Measurements from ENCODE around the gene TTC9C. TPM values are rescaled to one million over a fixed set of nuclear protein-coding genes. Genes with fewer than 3 reads are reported as not detected.

Gene TTC9C
- total RNA-seq, 1 experiment from 2014 or later, result 37.4 TPM

- Histone ChIP-seq H3K9me2 (replicated peaks; ENCODE audit: low read length) (no peaks in the 10 kb centered on the region), H3K27ac (ENCODE audit: low read length) (no peak overlapping the region), H3F3A (ENCODE audit: low read length, unreplicated experiment) (no peaks in the 10 kb centered on the region), H3K36me3 (ENCODE audit: low read depth, low read length) (peaks cover 6% of the 10 kb centered on the region; the same call in 1 of the 2 replicates), H2AFZ (ENCODE audit: low read length) (no peak overlapping the region), H3K9me3 (ENCODE audit: low read length) (no peaks in the 10 kb centered on the region), H4K20me1 (ENCODE audit: low read length) (no peaks in the 10 kb centered on the region), H3K4me2 (ENCODE audit: low read length) (no peak overlapping the region), H3K79me2 (ENCODE audit: low read length) (peaks cover 10% of the 10 kb centered on the region; the same call in 1 of the 2 replicates), H3K9ac (ENCODE audit: low read length) (no peak overlapping the region), H3K4me1 (ENCODE audit: insufficient read depth, low read length) (peaks cover 16% of the 10 kb centered on the region), H3K27me3 (ENCODE audit: low read length) (no peaks in the 10 kb centered on the region), H3K4me3 (ENCODE audit: low read length) (no peak overlapping the region)
- DNase-seq (no peak), ATAC-seq (no peak)
- ChIA-PET POLR2A (ENCODE audit: unreplicated experiment) (no interaction called here), CTCF (no interaction called here)
- TF ChIP-seq EZH2 (IDR thresholded peaks at IDR 0.05; ENCODE audit: low read length, unreplicated experiment), result no peak
- TF ChIP-seq CTCF (conservative IDR thresholded peaks at IDR 0.05; ENCODE audit: low read depth, low read length), result no peak
- TF ChIP-seq EZH2phosphoT487 (IDR thresholded peaks at IDR 0.05; ENCODE audit: borderline replicate concordance, low read length), result no peak
- no TSS peak for BruUV-seq (replicated peaks)
- intact Hi-C loops (cut with micrococcal nuclease), result no loop called here
These were observed 24.0 kb downstream of the TTC9C start for GRCh38 chr11:62752177-62752785.

- TF ChIP-seq EZH2 (IDR thresholded peaks at IDR 0.05; ENCODE audit: low read length, unreplicated experiment), result no peak
- no peak for TF ChIP-seq CTCF (conservative IDR thresholded peaks at IDR 0.05; ENCODE audit: low read depth, low read length)
- no peak for TF ChIP-seq EZH2phosphoT487 (IDR thresholded peaks at IDR 0.05; ENCODE audit: borderline replicate concordance, low read length)
- H2AFZ ChIP-seq (ENCODE audit: low read length), result peak overlapping the region; percentile 94
- H3K9me3 ChIP-seq (ENCODE audit: low read length), result no peaks in the 10 kb centered on the region
- TSS peak; percentile 89 for BruUV-seq (replicated peaks)
- ChIA-PET POLR2A (ENCODE audit: unreplicated experiment) (interaction anchor here (0.6 to 1.5 kb wide), 14 partner anchors 8 to 179 kb away, joined by 3 to 21 read pairs (median 6); partner anchors contain the start of genes BSCL2, C11orf98, CSKMT and EEF1G), CTCF (interaction anchor here (1.0 to 1.3 kb wide), 3 partner anchors 33 to 72 kb away, joined by 3 to 13 read pairs (median 4); partner anchors contain the start of gene TMEM179B)
- no peaks in the 10 kb centered on the region for H3F3A ChIP-seq (ENCODE audit: low read length, unreplicated experiment)
- H4K20me1 ChIP-seq (ENCODE audit: low read length), result no peaks in the 10 kb centered on the region
- H3K4me1 ChIP-seq (ENCODE audit: insufficient read depth, low read length), result peaks cover 16% of the 10 kb centered on the region
- DNase-seq, result no peak
- H3K79me2 ChIP-seq (ENCODE audit: low read length), result peaks cover 10% of the 10 kb centered on the region; the same call in 1 of the 2 replicates
- ATAC-seq, result no peak
- H3K27ac ChIP-seq (ENCODE audit: low read length), result no peak overlapping the region
- H3K4me2 ChIP-seq (ENCODE audit: low read length), result peak overlapping the region; percentile 81
- H3K36me3 ChIP-seq (ENCODE audit: low read depth, low read length), result peaks cover 6% of the 10 kb centered on the region; the same call in 1 of the 2 replicates
- intact Hi-C loops (cut with micrococcal nuclease), result no loop called here
- no peaks in the 10 kb centered on the region for H3K27me3 ChIP-seq (ENCODE audit: low read length)
- H3K9me2 ChIP-seq (replicated peaks; ENCODE audit: low read length), result no peaks in the 10 kb centered on the region
- peak overlapping the region; percentile 87 for H3K9ac ChIP-seq (ENCODE audit: low read length)
- peak overlapping the region; percentile 87 for H3K4me3 ChIP-seq (ENCODE audit: low read length)
These were observed 24.9 kb downstream of the TTC9C start for GRCh38 chr11:62752994-62753735.

Data from PC-3 (cell line).